ENCODE results near the gene MTARC2.

The MTARC2 gene

DNA sequence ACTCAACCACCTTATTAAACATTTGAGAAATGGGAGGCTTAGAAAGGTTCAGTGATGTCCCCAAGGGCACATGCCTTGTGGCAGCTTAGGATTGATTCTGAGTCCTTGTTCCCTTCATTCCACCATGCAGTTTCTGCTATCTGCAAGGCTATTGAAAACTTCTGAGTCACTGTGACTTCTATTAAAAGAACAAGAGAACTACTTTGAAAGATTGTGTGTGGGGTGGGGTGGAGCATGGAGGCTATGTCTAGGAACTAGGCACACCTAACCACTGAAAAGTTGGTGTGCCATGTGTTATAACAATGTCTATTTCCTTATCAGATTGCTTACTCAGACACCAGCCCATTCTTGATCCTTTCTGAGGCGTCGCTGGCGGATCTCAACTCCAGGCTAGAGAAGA is 49.4 kb downstream of the MTARC2 start:
- TF ChIP-seq TAF1 (IDR thresholded peaks at IDR 0.05; ENCODE audit: borderline replicate concordance, insufficient read depth, low read length) (no peak), FOXP2 (optimal IDR thresholded peaks at IDR 0.05; ENCODE audit: borderline replicate concordance, extremely low read depth, extremely low read length, insufficient read depth) (no peak), SIN3A (IDR thresholded peaks at IDR 0.05; ENCODE audit: borderline replicate concordance, insufficient read depth, low read length) (no peak), POLR2AphosphoS5 (IDR thresholded peaks at IDR 0.05; ENCODE audit: low read depth, low read length) (no peak)
- TF ChIP-seq, protein P1, sequence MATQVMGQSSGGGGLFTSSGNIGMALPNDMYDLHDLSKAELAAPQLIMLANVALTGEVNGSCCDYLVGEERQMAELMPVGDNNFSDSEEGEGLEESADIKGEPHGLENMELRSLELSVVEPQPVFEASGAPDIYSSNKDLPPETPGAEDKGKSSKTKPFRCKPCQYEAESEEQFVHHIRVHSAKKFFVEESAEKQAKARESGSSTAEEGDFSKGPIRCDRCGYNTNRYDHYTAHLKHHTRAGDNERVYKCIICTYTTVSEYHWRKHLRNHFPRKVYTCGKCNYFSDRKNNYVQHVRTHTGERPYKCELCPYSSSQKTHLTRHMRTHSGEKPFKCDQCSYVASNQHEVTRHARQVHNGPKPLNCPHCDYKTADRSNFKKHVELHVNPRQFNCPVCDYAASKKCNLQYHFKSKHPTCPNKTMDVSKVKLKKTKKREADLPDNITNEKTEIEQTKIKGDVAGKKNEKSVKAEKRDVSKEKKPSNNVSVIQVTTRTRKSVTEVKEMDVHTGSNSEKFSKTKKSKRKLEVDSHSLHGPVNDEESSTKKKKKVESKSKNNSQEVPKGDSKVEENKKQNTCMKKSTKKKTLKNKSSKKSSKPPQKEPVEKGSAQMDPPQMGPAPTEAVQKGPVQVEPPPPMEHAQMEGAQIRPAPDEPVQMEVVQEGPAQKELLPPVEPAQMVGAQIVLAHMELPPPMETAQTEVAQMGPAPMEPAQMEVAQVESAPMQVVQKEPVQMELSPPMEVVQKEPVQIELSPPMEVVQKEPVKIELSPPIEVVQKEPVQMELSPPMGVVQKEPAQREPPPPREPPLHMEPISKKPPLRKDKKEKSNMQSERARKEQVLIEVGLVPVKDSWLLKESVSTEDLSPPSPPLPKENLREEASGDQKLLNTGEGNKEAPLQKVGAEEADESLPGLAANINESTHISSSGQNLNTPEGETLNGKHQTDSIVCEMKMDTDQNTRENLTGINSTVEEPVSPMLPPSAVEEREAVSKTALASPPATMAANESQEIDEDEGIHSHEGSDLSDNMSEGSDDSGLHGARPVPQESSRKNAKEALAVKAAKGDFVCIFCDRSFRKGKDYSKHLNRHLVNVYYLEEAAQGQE (IDR thresholded peaks at IDR 0.05; ENCODE audit: insufficient read depth in 1 of 2, low read depth in 2 of 2, low read length in 2 of 2), result no peak

DNA sequence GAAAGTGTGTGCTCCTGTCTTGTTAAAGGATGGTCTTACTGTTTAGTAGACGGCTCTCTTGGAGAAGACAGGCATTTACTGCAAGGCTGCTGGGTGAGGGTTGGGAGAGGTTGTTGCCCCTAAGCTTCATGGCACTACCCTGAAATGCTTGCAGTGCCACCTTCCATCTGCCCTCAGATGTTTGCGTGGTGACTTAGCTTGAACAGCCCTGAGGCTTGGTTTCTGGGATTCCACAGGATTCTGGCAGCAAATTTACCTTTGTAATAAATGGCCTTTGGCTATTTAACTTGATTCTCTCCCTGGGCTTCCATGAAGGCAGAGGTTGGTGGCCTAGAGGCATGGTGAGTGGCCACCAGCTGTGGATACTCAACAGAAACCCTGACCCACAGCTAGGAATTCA is 50.2 kb downstream of the MTARC2 start:
- TF ChIP-seq, protein P1 (IDR thresholded peaks at IDR 0.05; ENCODE audit: insufficient read depth in 1 of 2, low read depth in 2 of 2, low read length in 2 of 2), result no peak
- TF ChIP-seq FOXP2 (optimal IDR thresholded peaks at IDR 0.05; ENCODE audit: borderline replicate concordance, extremely low read depth, extremely low read length, insufficient read depth) (no peak), SIN3A (IDR thresholded peaks at IDR 0.05; ENCODE audit: borderline replicate concordance, insufficient read depth, low read length) (no peak), POLR2AphosphoS5 (IDR thresholded peaks at IDR 0.05; ENCODE audit: low read depth, low read length) (no peak), TAF1 (IDR thresholded peaks at IDR 0.05; ENCODE audit: borderline replicate concordance, insufficient read depth, low read length) (no peak)

DNA sequence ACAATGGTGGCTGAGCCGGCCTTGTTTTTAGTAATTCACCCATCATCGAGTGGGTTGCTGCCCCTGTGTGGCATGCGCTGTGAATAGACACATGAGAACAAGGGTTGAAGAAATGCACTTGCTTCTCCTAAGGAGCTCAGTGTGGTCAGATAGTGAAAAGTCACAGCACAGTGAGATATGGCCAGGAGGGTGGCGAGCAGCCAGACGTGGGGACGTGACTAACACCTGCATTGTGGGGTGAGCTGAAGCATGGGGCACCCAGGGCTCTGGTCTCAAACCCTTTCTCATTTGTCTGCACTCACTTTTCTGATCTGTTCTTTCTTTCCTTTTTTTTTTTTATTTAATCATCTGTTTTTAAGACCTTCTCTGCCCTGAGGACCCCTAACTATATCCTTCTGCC is 52.1 kb downstream of the MTARC2 start:
- TF ChIP-seq, protein P1 (IDR thresholded peaks at IDR 0.05; ENCODE audit: insufficient read depth in 1 of 2, low read depth in 2 of 2, low read length in 2 of 2), result no peak
- TF ChIP-seq POLR2AphosphoS5 (IDR thresholded peaks at IDR 0.05; ENCODE audit: low read depth, low read length), result no peak
- no peak for TF ChIP-seq TAF1 (IDR thresholded peaks at IDR 0.05; ENCODE audit: borderline replicate concordance, insufficient read depth, low read length)
- no peak for TF ChIP-seq SIN3A (IDR thresholded peaks at IDR 0.05; ENCODE audit: borderline replicate concordance, insufficient read depth, low read length)
- TF ChIP-seq FOXP2 (optimal IDR thresholded peaks at IDR 0.05; ENCODE audit: borderline replicate concordance, extremely low read depth, extremely low read length, insufficient read depth), result no peak

GRCh38 chr1:220803401-220804201 is 55.5 kb downstream of the MTARC2 start:
- TF ChIP-seq SIN3A (IDR thresholded peaks at IDR 0.05; ENCODE audit: borderline replicate concordance, insufficient read depth, low read length) (no peak), POLR2AphosphoS5 (IDR thresholded peaks at IDR 0.05; ENCODE audit: low read depth, low read length) (no peak), TAF1 (IDR thresholded peaks at IDR 0.05; ENCODE audit: borderline replicate concordance, insufficient read depth, low read length) (no peak), FOXP2 (optimal IDR thresholded peaks at IDR 0.05; ENCODE audit: borderline replicate concordance, extremely low read depth, extremely low read length, insufficient read depth) (no peak)
- TF ChIP-seq, protein P1 (IDR thresholded peaks at IDR 0.05; ENCODE audit: insufficient read depth in 1 of 2, low read depth in 2 of 2, low read length in 2 of 2), result no peak

Measured in PFSK-1 (cell line).